Activated CD8-positive, alpha-beta memory T cell treated with anti-CD3 and anti-CD28 coated beads for 36 hours (primary cell): Measurements from ENCODE around the gene HSCB. TPM values are rescaled to one million over a fixed set of nuclear protein-coding genes. Genes with fewer than 3 reads are reported as not detected.
"Not testable (repeated sequence)": the region's sequence is repeated elsewhere in the genome, so short reads cannot be mapped to it uniquely, and the experiment has no call there.

Source experiments
- CTCF ChIA-PET: fragments of 350-600 bp; sonication (Branson Sonifier 250); formaldehyde crosslinking; loops from one replicate; lab custom pipeline; 2021; ENCODE audit warnings: antibody characterized with exemption; lab: Charles Lee
- POLR2A ChIA-PET: fragments of 350-600 bp; sonication (Branson Sonifier 250); formaldehyde crosslinking; loops from one replicate; lab custom pipeline; 2021; ENCODE audit warnings: antibody characterized with exemption; lab: Charles Lee
- total RNA-seq, 2 experiments: library from RNA; stranded (reverse); gene quantifications; one replicate each; pipeline ENCODE4 v1.2.3, GENCODE V29; 2021

Gene HSCB
- total RNA-seq, 2 experiments from 2014 or later, result 12.9 to 13.3 TPM

DNA sequence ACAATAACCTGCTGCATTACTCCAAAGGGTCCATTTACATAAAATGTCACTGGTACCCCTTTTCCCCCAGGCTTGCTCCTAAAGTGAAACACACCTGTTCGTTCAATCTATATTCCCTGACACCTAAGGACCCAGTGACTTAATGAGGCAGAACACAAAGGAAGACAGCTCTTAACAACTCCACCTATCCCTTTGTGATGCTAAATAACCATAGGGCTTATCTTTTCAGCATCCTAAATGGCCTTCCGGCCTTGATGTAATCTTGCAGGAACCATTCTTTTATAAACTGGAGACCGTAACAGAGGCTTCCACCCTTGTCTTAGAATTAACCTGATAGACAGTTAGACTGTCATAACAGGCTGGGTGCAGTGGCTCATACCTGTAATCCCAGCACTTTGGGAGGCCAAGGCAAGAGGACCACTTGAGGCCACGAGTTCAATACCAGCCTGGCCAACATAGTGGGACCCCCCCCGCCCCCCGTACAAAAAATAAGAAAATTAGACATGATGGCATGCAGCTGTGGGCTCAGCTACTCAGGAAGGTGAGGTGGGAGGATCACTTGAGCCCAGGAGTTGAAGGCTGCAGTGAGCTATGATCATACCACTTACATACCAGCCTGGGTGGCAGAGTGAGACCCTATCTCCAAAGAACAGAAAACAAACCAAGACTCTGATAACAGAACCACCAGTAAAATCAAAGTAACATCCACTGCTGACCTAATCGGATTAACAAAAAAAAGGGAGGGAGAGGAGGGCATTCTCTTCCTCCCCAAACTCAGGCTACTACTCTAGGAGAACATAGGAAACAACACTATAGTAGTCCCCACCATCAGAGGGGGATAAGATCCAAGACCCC is 5.3 kb upstream of the HSCB start:
- CTCF ChIA-PET, result interaction anchor here (0.7 kb wide), 1 partner anchor 136 kb away, joined by 3 read pairs; no protein-coding TSS in a partner anchor
- POLR2A ChIA-PET, result interaction anchor here (0.6 kb wide), 1 partner anchor 64 kb away, joined by 4 read pairs; the partner anchor contains the start of gene XBP1

DNA sequence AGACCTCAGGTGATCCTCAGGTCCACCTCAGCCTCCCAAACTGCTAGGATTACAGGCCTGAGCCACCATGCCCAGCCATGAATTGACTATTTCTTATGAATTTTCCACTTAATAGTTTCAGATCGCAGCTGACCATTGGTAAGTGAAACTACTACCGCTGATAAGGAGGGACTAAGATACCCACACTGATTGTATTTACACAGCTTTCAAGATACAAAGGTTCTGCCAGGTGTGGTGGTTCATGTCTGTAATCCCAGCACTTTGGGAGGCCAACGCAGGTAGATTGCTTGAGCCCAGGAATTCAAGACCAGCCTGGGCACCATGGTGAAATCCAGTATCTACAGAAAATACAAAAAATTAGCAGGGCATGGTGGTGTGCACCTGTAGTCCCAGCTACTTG is 4.1 kb upstream of the HSCB start:
- ChIA-PET CTCF (no interaction called here), POLR2A (interaction anchor here (0.6 kb wide), 1 partner anchor 43 kb away, joined by 3 read pairs; no protein-coding TSS in a partner anchor)

DNA sequence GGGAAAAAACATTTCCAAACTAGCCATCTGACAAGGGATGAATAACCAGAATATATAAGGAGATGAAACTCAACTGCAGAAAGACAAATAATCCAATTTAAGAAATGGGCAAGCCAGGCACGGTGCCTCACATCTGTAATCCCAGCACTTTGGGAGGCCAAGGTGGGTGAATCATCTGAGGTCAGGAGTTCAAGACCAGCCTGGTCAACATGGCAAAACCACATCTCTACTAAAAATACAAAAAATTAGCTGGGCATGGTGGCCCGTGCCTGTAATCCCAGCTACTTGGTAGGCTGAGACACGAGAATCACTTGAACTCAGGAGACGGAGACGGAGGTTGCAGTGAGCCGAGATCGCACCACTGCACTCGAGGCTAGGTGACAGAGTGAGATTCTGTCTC is 3.0 kb upstream of the HSCB start:
- CTCF ChIA-PET, POLR2A ChIA-PET: not testable (repeated sequence)

DNA sequence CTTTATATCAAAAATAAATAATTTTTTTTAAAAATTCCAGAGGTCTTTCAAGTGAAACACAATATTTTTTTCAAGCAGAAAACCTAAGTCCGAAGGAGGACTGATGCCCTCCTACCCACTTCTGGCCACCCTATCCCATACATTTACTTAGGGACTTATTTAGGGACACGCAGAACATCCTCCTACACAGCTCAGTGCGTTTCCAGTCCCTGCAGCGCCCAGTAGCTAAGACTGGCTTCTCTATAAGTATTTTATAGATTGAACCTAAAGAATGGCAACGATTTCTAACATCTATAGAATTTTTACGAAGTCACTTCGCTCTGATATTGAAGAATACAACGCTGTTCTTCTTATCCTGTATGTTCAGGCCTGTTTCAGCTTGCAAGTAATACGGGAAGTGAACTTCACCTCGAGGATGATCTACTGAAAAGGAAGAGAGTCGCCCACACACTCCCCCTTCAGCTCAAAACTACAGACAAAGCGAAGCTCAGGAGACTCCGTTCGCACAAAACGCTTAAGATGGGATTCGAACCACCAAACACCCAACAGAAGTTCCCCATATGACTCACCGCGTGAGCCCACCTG is 547 bp upstream of the HSCB start:
- ChIA-PET POLR2A (interaction anchor here (1.4 kb wide), 1 partner anchor 58 kb away, joined by 7 read pairs; the partner anchor contains the start of gene XBP1), CTCF (interaction anchor here (1.0 kb wide), 1 partner anchor 71 kb away, joined by 5 read pairs; no protein-coding TSS in a partner anchor)

DNA sequence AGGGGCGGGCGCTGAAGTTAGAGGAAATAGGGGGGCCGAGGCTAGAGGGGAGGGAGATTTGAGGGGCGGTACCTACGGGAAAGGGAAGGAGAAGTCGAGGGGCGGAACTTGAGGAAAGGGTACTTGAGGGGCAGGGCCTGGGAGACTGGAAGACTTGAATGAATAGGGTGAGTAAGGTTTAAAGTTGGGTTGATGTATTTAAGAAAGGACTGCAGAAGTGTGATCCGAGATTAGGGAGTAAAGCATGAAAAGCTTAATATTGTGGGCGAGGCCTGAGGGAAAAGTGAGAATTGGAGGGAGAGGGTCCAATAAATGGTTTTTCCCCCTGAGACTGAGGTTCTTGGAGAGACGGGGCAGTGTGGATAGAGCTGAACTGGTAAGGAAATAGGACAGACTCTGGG is 723 bp downstream of the HSCB start:
- ChIA-PET POLR2A (interaction anchor here (1.1 kb wide), 1 partner anchor 31 kb away, joined by 3 read pairs; no protein-coding TSS in a partner anchor), CTCF (no interaction called here)

DNA sequence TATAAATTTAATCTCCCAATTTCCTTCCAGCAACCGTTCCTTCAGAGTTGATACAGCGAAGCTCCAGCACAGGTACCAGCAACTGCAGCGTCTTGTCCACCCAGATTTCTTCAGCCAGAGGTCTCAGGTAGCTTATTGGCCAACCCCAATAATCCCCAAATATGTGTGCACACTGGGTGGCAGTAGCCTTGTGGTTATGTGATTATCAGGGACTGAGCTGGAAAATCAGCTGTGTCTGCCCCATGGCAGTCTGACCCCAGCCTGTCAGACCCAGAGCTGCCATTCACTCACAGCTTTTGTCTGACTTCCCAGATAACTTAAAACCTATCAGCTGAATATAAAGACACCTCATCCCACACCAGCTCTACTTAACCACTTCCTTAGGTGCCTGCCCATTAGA is 2.0 kb downstream of the HSCB start:
- ChIA-PET CTCF (interaction anchor here (0.8 kb wide), 1 partner anchor 20 kb away, joined by 3 read pairs; no protein-coding TSS in a partner anchor), POLR2A (no interaction called here)

DNA sequence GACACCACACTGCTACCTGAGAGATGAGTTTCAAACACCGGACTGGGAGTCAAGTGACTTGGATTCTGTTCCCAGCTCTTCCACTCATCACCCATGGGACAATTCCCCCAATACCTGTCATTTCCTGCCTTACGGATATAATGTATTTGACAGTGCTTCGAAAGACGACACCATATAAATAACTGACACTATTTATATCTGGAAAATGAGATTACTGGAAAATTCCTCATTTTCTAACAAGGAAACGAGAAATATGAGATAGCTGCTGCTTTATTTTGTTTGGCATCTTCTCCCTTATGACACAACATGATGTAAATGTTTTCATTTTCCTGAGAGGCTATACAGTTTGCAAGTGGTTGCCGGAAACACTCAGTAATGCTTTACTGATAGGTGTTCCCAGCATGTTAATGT is 8.6 kb downstream of the HSCB start:
- ChIA-PET POLR2A (interaction anchor here (0.8 kb wide), 1 partner anchor 49 kb away, joined by 3 read pairs; no protein-coding TSS in a partner anchor), CTCF (interaction anchor here (0.7 kb wide), 2 partner anchors 18 to 42 kb away, joined by 3 read pairs; no protein-coding TSS in a partner anchor)

DNA sequence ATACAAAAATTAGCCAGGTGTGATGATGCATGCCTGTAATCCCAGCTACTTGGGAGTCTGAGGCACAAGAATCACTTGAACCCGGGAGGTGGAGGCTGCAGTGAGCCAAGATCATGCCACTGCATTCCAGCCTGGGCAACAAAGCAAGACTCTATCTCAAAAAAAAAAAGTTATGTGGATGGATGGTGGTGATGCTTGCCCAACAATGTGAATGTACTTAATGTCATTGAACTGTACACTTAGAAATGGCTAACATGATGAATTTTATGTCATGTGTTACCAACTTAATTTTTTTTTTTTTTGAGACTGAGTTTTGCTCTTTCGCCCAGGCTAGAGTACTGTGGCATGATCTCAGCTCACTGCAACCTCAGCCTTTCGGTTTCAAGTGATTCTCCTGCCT is 12.7 kb downstream of the HSCB start:
- POLR2A ChIA-PET, result not testable (repeated sequence)
- CTCF ChIA-PET, result interaction anchor here (1.0 kb wide), 1 partner anchor 19 kb away, joined by 5 read pairs; no protein-coding TSS in a partner anchor

DNA sequence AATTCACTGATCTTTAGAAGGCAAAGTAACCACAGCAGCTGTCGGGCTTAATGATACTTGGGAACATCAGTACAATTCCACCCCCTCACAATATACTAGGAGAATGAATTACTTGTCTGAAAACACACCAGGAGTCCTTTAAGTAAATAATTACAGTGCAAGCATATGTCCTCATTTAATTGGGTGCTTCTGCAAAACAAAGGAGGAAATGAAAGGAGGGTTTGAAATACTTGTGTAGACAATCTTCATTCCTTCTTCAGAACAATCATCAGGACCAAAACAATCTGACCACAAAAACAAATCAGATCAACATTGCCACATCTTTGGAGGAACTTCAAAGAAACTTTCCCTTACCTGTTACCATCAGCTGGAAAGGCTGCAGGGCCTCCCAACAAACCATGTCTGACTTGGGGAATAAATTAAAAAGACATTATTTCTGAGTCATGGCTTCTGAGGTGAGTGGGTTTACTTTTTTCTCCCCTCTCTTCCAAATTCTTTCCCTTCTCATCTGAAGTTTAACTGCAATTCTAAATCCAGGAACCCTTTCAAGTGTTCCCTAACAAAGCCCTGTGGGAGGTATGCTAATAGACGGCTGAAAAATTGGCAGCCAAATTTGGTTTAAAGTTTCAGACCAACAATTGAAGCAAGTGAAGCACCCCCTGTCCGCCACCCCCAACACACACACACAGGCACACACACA is 18.2 kb downstream of the HSCB start:
- POLR2A ChIA-PET, result no interaction called here
- CTCF ChIA-PET, result interaction anchor here (1.1 kb wide), 1 partner anchor 13 kb away, joined by 4 read pairs; the partner anchor contains the start of gene CCDC117

DNA sequence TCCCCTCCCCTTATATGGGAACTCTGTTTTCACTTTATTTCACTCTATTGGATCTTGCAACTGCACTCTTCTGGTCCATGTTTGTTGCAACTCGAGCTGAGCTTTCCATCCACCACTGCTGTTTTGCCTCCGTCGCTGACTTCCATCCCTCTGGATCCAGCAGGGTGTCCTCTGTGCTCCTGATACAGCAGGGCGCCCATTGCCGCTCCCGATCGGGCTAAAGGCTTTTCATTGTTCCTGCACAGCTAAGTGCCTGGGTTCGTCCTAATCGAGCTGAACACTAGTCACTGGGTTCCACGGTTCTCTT is 19.6 kb downstream of the HSCB start:
- ChIA-PET CTCF (interaction anchor here (0.7 to 1.1 kb wide), 3 partner anchors 9 to 406 kb away, joined by 3 to 4 read pairs (median 3); partner anchors contain the start of gene CCDC117), POLR2A (no interaction called here)

DNA sequence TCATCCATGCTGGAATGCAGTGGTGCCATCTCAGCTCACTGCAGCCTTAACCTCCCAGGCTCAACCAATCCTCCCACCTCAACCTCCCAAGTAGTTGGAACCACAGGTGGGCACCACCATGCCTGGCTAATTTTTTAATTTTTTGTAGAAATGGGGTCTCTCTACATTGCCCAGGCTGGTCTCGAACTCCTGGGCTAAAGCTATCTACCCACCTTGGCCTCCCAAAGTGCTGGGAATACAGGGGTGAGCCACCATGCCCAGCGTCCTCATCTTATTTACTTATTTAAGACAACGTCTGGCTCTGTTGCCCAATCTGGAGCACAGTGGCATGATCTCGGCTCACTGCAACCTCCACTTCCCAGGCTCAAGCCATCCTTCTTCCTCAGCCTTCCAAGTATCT is 20.2 kb downstream of the HSCB start:
- POLR2A ChIA-PET, CTCF ChIA-PET: not testable (repeated sequence)

DNA sequence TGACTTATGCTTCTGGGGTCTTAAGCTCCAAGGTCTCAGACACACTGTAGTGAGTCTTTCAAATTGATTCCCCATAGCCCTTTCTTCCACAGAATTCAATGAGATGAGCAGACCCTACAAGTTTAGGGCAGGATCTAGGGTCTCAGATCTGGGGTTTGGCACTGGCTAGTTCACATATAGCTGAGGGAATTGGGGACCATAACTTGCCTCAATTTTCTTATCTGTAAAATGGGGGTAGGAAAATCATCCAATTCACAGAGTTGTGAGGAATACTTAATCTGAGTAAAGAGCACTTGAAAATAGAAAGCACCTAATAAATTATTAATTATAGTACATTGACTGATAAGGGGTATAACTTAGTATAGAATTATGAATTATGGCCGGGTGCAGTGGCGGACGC is 24.8 kb downstream of the HSCB start:
- POLR2A ChIA-PET, result no interaction called here
- CTCF ChIA-PET, result no interaction called here

DNA sequence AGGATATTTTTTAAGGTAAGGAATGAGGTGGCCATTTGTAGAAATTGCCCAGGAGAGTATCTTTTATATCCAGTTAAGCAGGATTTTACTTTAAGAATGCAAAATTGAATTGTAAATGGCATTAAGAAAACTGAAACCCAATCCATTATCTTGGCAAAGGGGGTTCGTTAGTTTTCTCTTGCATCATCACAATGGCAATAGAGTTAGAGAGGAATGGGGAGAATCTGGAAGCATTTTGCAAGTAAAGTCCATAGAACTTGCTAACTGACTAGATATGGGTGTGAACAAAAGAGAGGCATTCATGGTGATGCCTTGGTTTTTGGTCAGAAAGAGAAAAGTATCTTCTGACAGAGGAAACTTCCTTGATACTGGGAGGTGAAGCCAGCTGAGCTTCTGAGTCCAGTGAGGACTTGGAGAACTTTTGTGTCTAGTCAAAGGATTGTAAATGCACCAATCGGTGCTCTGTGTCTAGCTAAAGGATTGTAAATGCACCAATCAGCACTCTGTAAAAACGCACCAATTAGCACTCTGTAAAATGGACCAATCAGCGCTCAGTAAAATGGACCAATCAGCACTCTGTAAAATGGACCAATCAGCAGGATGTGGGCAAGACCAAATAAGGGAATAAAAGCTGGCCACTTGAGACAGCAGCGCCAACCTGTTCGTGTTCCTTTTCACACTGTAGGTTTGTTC is 27.0 kb downstream of the HSCB start:
- CTCF ChIA-PET, result no interaction called here
- POLR2A ChIA-PET, result interaction anchor here (0.6 kb wide), 2 partner anchors 10 to 23 kb away, joined by 3 read pairs; no protein-coding TSS in a partner anchor

DNA sequence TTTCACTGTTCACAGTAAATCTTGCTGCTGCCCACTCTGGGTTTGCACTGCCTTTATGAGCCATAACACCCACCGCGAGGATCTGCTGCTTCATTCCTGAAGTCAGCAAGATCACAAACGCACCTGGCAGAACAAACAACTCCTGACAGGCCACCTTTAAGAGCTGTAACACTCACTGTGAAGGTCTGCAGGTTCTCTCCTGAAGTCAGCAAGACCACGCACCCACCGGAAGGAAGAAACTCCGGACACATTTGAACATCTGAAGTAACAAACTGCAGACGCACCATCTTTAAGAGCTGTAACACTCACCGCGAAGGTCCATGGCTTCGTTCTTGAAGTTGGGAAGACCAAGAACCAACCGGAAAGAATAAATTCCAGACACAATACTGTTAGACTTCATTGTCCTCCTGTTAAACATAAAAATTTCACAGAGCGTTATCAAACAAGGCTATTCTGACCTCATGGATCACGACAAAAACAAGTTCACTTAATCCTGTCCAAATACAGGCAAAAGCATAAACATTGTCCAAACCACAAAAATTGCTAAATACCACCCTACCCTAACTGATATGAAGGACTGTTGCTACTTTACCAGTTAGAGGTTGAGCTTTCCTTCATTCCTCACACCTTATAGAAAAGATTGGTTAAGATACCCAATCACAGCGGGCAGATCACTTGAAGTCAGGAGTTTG is 27.7 kb downstream of the HSCB start:
- ChIA-PET POLR2A (no interaction called here), CTCF (interaction anchor here (0.8 kb wide), 1 partner anchor 60 kb away, joined by 3 read pairs; no protein-coding TSS in a partner anchor)

DNA sequence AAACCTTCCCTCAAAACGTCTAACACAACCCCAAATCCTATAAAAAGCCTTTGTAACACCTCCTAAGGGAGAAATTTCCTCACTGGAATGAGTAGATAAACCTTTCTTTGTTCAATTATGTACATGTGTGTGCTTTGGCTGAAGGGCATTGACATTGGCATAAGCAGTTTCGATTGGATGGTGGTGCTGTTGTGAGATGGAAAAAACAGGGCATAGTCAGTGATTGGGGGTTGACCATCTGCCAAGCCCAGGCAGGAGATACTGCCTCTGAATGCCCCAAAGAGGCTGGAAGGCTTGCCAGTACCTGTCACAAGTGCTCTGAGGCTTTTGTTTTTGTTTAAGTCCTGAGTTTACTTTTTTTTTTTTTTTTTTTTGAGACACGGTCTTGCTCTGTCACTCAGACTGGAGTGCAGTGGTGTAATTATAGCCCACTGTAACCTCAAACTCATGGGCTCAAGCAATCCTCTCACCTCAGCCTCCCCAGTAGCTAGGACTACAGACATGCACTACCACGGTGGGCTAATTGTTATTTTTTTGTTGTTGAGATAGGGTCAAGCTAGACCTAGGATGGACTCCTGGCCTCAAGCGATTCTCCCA is 29.5 kb downstream of the HSCB start:
- CTCF ChIA-PET, result no interaction called here
- POLR2A ChIA-PET, result interaction anchor here (4.2 kb wide), 1 partner anchor 28 kb away, joined by 44 read pairs; the partner anchor contains the start of gene XBP1

DNA sequence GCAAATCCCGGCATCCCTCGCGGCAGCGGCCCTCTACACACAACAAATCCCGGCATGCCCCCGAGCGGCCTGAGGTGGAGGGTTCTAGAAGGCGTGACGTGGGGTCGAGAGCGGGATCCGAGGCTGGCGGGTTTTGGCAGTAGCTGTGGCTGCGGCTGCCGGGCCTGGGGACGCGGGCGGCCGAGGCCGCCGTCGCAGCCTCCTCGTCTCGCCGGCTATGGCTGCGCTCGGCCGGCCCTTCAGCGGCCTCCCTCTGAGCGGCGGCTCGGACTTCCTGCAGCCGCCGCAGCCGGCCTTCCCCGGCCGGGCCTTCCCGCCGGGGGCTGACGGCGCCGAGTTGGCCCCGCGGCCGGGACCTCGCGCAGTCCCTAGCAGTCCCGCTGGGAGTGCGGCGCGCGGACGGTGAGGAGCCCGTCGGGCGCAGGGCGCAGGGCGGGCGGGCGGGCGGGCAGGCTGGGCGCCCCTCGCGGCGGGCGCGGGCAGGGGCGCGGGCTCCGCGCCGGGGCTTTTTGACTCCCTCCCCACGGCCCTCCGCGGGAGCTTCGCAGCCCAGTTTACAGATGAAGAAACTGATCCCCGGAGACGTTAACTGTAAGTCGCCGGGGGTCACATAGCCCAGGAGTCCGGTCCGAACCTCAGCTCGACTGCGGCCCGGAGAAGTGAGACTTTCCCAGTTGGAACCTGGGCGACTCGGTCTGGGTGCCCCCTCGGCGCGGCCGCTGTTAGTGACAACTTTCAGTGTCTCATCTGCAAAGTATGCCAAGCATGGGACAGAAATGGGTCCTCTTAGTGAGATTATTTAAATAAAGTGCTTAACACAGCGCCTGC is 31.0 kb downstream of the HSCB start, which contains the start of gene CCDC117:
Gene CCDC117, plus strand, starts transcription at position 63 of the 828 bp plus-strand sequence. Its CDS starts 155 bp downstream, at position 218.
- ChIA-PET CTCF (interaction anchor here (0.6 to 2.6 kb wide), 3 partner anchors 12 to 27 kb away, joined by 3 to 19 read pairs (median 4); partner anchors contain the start of gene XBP1), POLR2A (interaction anchor here (1.0 to 4.2 kb wide), 2 partner anchors 26 to 30 kb away, joined by 3 to 44 read pairs; partner anchors contain the start of gene XBP1)
